HCT116 (cell line): ENCODE data around the gene LMNTD2.

Source experiments
- CEBPB ChIP-seq: IDR thresholded peaks from 2 replicates; pipeline ENCODE4 v1.6.1; 2012; ENCODE audit warnings: low read depth
- EZH2 ChIP-seq: fragments of 200-600 bp; sonication (generic); IDR thresholded peaks from 2 replicates; pipeline ENCODE4 v1.6.1; 2017; ENCODE audit warnings: antibody characterized with exemption, mixed run types
- POLR2A ChIP-seq: IDR thresholded peaks from 2 replicates; pipeline ENCODE4 v1.7.0; 2011; ENCODE audit warnings: borderline replicate concordance; ENCODE audit not compliant: insufficient read depth, insufficient read length; ENCODE audit errors: extremely low read depth
- POLR2AphosphoS5 ChIP-seq: IDR thresholded peaks from 2 replicates; pipeline ENCODE4 v1.6.1; 2011; ENCODE audit warnings: mild to moderate bottlenecking, low read depth, low read length, moderate library complexity
- REST ChIP-seq: IDR thresholded peaks from 2 replicates; pipeline ENCODE4 v1.6.1; 2012; ENCODE audit warnings: low read depth
- SIN3A ChIP-seq: IDR thresholded peaks from 2 replicates; pipeline ENCODE4 v1.6.1; 2012; ENCODE audit warnings: low read depth
- YY1 ChIP-seq: IDR thresholded peaks from 2 replicates; pipeline ENCODE4 v1.6.1; 2011; ENCODE audit warnings: low read length, low read depth, moderate library complexity, mild to moderate bottlenecking; ENCODE audit not compliant: insufficient replicate concordance; ENCODE audit errors: extremely low read depth
- TF ChIP-seq, protein P1 (sequence below), 3 experiments: fragments of 200-600 bp in 1 of 3; sonication (generic) in 1 of 3; IDR thresholded peaks in 2 of 3; conservative IDR thresholded peaks in 1 of 3; 2 replicates each; pipeline ENCODE4 v1.5.1; 2012 to 2017; ENCODE audit warnings: low read depth in 2 of 3, low read length in 2 of 3, antibody characterized with exemption in 1 of 3, borderline replicate concordance in 1 of 3, control low read depth in 1 of 3, mild to moderate bottlenecking in 1 of 3, mixed read lengths in 1 of 3, mixed run types in 1 of 3, moderate library complexity in 1 of 3; ENCODE audit not compliant: insufficient read depth in 1 of 3
- TF ChIP-seq, protein P2 (sequence below): IDR thresholded peaks from 2 replicates; pipeline ENCODE4 v1.6.1; 2011; ENCODE audit warnings: mild to moderate bottlenecking, low read length, moderate library complexity; ENCODE audit not compliant: insufficient replicate concordance; ENCODE audit errors: extremely low read depth

DNA sequence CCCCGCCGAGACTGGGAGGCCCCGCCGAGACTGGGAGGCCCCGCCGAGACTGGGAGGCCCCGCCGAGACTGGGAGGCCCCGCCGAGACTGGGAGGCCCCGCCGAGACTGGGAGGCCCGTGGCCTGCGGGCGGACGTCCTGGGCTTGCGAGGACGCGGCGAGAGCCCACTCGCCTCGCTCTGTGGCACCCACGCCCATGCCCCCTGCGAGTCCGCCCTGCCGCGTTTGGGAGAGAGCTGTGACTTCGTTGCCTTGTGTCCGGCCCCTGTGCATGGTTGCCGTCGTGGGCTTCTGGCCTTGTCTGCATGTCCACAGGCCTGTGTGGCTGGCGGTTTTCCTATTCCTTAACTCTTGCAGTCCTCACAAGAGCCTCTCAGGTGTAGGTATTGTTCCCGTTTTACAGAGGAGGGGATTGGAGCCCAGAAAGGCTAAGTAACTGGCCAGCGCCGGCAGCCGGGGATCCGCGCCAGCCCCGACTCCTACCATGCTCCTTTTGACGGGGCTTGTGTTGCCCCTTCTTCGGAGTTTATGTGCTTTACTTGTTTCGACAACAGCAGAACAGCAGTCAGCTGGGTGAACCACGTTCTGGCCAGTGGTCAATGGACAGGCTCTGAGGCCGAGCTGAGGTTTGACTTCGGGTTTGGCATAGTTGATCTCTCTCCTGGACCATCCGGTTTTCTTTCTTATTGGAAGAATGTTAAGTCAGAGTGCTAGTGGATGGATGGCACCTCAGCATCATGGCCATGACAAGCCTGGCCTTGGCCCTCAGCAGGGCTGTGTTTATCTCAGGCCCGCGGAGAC, 16.5 kb upstream of the LMNTD2 start:
- TF ChIP-seq POLR2A (no peak), REST (no peak), CEBPB (no peak), EZH2 (no peak), SIN3A (no peak), POLR2AphosphoS5 (no peak), YY1 (no peak)
- TF ChIP-seq, protein P1, sequence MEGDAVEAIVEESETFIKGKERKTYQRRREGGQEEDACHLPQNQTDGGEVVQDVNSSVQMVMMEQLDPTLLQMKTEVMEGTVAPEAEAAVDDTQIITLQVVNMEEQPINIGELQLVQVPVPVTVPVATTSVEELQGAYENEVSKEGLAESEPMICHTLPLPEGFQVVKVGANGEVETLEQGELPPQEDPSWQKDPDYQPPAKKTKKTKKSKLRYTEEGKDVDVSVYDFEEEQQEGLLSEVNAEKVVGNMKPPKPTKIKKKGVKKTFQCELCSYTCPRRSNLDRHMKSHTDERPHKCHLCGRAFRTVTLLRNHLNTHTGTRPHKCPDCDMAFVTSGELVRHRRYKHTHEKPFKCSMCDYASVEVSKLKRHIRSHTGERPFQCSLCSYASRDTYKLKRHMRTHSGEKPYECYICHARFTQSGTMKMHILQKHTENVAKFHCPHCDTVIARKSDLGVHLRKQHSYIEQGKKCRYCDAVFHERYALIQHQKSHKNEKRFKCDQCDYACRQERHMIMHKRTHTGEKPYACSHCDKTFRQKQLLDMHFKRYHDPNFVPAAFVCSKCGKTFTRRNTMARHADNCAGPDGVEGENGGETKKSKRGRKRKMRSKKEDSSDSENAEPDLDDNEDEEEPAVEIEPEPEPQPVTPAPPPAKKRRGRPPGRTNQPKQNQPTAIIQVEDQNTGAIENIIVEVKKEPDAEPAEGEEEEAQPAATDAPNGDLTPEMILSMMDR (IDR thresholded peaks at IDR 0.05 in 2 of 3, conservative IDR thresholded peaks at IDR 0.05 in 1 of 3; ENCODE audit: borderline replicate concordance in 1 of 3, insufficient read depth in 1 of 3, low read depth in 2 of 3, low read length in 2 of 3), result no peak
- TF ChIP-seq, protein P2, sequence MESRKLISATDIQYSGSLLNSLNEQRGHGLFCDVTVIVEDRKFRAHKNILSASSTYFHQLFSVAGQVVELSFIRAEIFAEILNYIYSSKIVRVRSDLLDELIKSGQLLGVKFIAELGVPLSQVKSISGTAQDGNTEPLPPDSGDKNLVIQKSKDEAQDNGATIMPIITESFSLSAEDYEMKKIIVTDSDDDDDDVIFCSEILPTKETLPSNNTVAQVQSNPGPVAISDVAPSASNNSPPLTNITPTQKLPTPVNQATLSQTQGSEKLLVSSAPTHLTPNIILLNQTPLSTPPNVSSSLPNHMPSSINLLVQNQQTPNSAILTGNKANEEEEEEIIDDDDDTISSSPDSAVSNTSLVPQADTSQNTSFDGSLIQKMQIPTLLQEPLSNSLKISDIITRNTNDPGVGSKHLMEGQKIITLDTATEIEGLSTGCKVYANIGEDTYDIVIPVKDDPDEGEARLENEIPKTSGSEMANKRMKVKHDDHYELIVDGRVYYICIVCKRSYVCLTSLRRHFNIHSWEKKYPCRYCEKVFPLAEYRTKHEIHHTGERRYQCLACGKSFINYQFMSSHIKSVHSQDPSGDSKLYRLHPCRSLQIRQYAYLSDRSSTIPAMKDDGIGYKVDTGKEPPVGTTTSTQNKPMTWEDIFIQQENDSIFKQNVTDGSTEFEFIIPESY, result no peak
